Measurements from ENCODE around the gene B3GAT1.
A peak's percentile ranks its signal among the peaks of the same experiment; 100 is the strongest.
"Not testable (repeated sequence)": the region's sequence is repeated elsewhere in the genome, so short reads cannot be mapped to it uniquely, and the experiment has no call there.

Gene B3GAT1

DNA sequence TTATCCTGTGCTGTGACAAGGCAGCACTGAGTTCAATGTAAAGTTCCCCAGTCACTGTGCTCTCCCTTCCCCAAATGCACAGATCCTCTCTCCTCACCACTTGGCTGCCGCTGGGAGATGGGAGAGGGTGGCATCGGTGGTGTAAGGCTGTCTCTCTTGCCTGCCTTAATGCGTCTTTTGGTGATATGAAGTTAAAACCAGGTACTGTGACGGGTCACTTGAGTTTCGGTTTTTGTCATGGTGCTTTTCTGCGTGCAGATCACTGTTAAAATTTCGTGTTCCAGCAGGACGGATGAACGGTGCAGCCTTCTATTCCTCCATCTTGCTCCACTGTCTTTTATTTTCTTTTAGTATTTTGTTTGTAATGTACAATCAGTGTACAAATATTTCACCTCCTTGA, 61.7 kb downstream of the B3GAT1 start:
- DNase-seq, result no peak

GRCh38 chr11:134349802-134350355, 62.2 kb downstream of the B3GAT1 start:
- no peak for DNase-seq

DNA sequence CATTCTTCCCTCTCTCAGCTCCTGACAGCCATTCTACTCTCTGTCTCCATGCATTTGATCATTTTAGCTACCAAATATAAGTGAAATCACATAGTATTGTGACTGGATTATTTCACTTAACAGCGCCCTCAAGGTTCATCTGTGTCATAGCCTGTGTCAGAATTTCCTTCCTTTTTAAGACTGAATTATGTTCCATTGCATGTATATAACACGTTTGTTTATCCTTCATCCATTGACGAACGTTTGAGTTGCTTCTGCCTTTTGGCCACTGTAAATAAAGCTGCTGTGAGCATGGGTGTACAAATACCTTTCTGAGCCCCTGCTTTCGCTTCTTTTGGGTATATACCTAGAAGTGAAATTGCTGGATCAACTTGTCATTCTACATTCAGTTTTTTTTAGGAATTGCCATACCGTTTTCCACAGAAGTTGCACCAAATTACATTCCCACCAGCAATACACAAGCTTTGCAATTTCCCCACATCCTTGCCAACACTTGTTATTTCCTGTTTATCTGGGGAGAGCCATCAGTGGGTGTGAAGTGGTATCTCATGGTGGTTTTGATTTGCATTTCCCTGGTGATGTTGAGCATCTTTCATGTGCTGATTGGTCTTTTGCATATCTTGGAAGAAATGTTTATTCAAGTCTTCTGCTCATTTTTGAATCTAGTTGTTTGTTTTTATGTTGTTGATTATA, 62.8 kb downstream of the B3GAT1 start:
- no peak for DNase-seq

DNA sequence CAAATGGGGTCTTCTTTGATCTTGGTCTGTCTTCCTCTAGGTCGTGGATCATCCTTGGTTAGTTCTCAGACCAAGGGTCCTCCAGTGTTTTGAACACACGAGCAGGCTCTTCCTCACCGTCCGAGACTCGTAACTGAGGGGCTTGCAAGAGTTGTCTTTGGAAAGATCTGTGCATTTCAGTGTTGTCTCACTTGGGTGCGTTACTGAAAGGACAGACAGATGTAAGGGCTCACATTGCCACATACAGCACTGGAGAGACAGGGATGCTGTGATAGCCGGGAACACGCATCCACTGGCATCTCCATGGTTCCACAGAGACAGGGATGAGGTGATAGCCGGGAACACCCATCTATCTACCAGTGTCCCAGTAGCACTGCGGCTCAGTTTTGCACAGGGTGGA, 64.6 kb downstream of the B3GAT1 start:
- no peak for DNase-seq

DNA sequence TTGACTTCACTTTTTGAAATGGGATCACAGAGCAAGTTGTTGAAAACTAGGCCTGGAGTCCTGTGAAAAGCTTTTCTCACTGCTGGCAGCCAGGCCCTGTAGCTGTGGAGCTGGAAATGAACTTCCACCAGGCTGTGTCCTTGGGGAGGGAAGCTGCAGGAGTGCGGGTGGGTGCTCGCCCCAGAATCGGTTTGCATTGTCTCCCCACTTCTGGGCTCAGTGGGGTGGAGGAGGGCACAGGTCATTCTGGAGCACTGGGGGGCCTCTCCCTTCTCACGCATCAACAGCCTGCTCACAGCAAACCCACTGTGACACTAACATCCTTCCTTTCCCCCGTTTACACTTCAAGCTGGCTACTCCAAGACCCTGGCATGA, 65.1 kb downstream of the B3GAT1 start:
- no peak for DNase-seq

- no peak for DNase-seq
Measured at GRCh38 chr11:134346101-134346975, 65.7 kb downstream of the B3GAT1 start.

- no peak for DNase-seq
Measured at GRCh38 chr11:134345237-134345550, 66.8 kb downstream of the B3GAT1 start.

GRCh38 chr11:134344497-134345236, 67.4 kb downstream of the B3GAT1 start:
- not testable (repeated sequence) for DNase-seq

DNA sequence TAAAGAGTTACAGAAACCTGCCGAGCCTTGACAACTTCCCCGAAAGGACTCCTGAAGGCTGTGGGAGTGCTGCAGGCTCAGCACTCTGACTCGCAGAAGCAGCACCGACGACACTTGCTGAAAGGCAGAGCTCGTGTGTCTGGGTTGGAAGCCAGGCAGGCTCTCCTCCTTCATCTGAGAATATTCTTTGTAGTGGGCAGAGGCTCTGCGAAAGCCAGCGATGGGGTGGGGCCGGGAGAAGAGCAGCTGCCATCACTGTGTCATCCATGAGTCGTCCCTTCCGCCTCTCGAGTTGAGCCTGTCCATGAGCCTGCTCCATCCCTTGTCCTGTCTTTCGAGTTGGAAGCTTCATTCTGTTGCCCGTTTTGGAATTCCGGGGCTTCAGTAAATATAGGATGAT, 68.4 kb downstream of the B3GAT1 start:
- DNase-seq, result no peak

DNA sequence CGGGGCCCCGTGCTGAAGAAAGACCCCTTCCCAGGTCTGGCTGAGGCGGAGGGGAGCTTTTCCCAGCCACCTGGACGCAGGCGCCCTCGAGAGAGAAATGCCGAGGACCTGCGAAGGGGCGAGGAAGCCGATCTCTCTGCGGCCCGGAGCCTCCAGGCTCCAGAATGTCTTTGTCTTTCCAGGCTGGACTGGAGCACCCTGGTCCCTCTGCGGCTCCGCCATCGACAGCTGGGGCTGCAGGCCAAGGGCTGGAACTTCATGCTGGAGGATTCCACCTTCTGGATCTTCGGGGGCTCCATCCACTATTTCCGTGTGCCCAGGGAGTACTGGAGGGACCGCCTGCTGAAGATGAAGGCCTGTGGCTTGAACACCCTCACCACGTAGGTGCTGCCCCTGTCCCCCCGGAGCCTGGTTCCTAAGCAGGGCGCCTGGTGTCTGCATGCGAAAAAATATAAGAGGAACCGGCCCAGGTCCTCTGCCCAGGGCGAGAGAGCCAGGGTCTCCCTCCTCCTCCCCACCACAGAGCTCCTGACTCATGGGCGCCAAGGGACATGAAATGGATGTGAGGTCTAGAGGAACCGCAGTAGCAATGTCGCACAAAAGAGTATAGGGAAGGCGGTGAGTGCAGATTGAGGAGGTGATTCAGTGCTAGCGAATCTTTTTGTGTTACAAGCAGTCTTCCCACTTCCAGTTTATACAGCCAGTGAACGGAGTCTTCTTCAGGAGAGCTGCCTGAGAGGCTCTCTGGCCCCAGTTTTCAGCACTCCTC, 69.3 kb downstream of the B3GAT1 start:
- DNase-seq, result no peak

DNA sequence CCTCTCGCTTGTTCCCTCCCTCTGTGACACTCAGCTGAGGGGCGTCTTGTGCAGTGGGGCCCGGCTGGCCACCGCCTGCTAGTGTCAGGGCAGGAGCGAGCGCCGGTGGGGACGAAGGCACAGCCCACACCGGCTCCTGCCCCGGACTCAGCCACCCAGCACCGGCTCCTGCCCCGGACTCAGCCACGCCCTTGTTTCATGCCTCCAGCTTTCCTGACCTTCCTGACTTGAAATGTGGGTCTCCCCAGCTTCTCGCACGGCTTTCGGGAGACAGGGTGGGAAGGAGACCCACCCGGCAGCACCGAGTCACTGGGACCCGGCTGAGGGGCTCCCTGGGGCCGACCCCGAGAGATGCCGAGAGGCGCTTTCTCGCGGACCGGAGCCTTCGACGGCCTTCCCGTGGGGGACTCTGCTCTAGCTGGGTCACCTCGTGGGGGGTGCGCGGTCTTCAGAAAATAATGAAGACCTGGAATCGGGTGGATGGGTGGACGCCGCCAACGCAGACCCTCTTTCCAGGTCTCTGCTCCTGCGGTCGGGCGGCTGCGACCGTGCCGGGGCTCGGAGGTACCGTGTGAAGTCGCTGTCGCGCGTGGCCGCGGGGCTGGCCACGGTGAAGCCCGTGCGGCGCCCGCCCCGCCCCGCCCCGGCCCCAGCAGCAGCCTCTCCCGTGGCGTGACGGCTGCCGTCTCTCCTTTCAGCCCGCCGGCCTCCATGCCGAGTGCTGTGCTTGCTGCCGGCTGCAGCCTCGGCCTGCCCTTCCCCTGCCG, 70.1 kb downstream of the B3GAT1 start:
- DNase-seq, result no peak

GRCh38 chr11:134340354-134340964, 71.6 kb downstream of the B3GAT1 start:
- DNase-seq, result no peak

GRCh38 chr11:134339756-134340155, 72.3 kb downstream of the B3GAT1 start:
- no peak for DNase-seq

- no peak for DNase-seq
Measured at GRCh38 chr11:134338654-134339053, 73.4 kb downstream of the B3GAT1 start.

- no peak for DNase-seq
Measured at GRCh38 chr11:134338068-134338467, 74.0 kb downstream of the B3GAT1 start.

GRCh38 chr11:134337051-134337450, 75.0 kb downstream of the B3GAT1 start:
- DNase-seq, result no peak

GRCh38 chr11:134334796-134335571, 77.1 kb downstream of the B3GAT1 start:
- no peak for DNase-seq

- no peak for DNase-seq
Measured at GRCh38 chr11:134333946-134334345, 78.1 kb downstream of the B3GAT1 start.

GRCh38 chr11:134333312-134333711, 78.7 kb downstream of the B3GAT1 start:
- no peak for DNase-seq

DNA sequence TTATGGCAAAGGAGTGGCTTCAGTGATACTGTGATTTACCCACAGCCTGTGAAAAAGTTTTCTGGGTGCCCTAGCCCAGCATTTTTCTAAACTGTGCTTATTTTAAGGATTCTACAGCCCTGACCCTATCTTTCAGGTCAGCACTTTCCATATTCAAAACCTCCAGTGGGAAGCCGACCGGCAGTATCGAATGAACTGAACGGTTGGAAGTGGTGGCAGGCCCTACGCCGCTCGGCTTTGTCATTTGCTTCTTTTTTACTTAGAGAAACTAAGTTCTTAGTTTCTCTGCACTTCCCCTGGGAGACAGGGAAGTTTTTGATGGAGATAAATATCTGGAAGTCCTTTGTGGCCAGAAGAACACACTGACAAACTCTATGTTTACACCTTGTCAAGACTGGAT, 79.3 kb downstream of the B3GAT1 start:
- DNase-seq, result no peak

DNA sequence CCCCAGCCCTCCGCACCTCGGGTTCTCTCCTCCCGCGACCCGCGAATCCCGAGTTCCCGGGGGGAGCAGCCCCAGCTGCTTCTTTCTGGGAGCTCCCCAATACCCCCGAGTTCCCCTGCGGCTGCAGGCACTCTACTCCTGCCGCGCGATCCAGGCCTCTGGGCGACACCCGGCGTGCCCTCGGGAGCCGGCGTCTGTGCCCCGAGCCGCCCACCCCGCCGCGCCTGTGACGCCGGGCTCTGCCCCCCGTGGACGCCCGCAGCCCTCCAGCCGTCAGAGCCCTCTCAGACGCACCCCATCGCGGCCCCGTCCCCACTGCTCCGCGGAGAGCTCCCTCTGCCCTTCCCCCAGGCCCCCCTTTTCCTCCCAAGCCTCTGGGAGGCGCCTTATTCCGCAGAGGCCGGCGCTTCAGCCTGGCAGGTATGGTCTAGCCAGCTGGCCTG, 79.8 kb downstream of the B3GAT1 start:
- peak; percentile 9 to 20 for DNase-seq

All from stimulated activated CD4-positive, alpha-beta T cell treated with anti-CD3 and anti-CD28 coated beads, Interleukin-4, amount 100 ng/mL, for 4 hours (primary cell).